Upper lobe of left lung (tissue), 6 donors: ENCODE data around the gene PEX11G. TPM values are rescaled to one million over a fixed set of nuclear protein-coding genes. Genes with fewer than 3 reads are reported as not detected.
"Not testable (repeated sequence)": the region's sequence is repeated elsewhere in the genome, so short reads cannot be mapped to it uniquely, and the experiment has no call there.

Source experiments
- ATAC-seq, 2 donors: fragments of 200-7000 bp; cut with Tn5 transposase; one replicate each; pipeline ENCODE4 v1.9.1; 2022; ENCODE audit warnings: mild to moderate bottlenecking in 2 of 2, moderate library complexity in 2 of 2; ENCODE audit not compliant: low FRiP score in 2 of 2
- DNase-seq, 2 donors: peaks; one replicate each; pipeline ENCODE4 v3.0.0-alpha.2; 2019 to 2020
- H3K27ac ChIP-seq, 4 donors: fragments of 200-600 bp; sonication (generic); one replicate each; pipeline ENCODE4 v1.5.1; 2016 to 2019
- H3K27me3 ChIP-seq, 4 donors: fragments of 200-600 bp; sonication (generic); one replicate each; pipeline ENCODE4 v1.5.1; 2017 to 2019
- H3K36me3 ChIP-seq, 4 donors: fragments of 200-600 bp; sonication (generic); one replicate each; pipeline ENCODE4 v1.5.1; 2016 to 2019
- H3K4me1 ChIP-seq, 4 donors: fragments of 200-600 bp; sonication (generic); one replicate each; pipeline ENCODE4 v1.5.1; 2018 to 2019
- H3K4me3 ChIP-seq, 4 donors: fragments of 200-600 bp; sonication (generic); one replicate each; pipeline ENCODE4 v1.5.1; 2017 to 2019; ENCODE audit warnings: mild to moderate bottlenecking in 2 of 4, moderate library complexity in 1 of 4
- H3K9me3 ChIP-seq, 4 donors: fragments of 200-600 bp; sonication (generic); one replicate each; pipeline ENCODE4 v1.5.1; 2018 to 2019
- CTCF ChIP-seq, 6 experiments: fragments of 450-650 bp in 4 of 6; fragments of 200-600 bp in 2 of 6; sonication (generic) in 2 of 6; IDR thresholded peaks; one replicate each; pipeline ENCODE4 v1.5.1; 2016 to 2019; ENCODE audit warnings: antibody characterized with exemption in 6 of 6
- EP300 ChIP-seq, 4 donors: sonication (generic); formaldehyde crosslinking; IDR thresholded peaks; one replicate each; pipeline ENCODE4 v1.5.1; 2017; ENCODE audit warnings: antibody characterized with exemption in 4 of 4, control low read depth in 2 of 4
- POLR2A ChIP-seq, 4 donors: fragments of 450-650 bp; IDR thresholded peaks; one replicate each; pipeline ENCODE4 v1.5.1; 2016 to 2017; ENCODE audit warnings: antibody characterized with exemption in 4 of 4, mild to moderate bottlenecking in 2 of 4
- POLR2AphosphoS5 ChIP-seq, 2 donors: sonication (generic); formaldehyde crosslinking; IDR thresholded peaks; one replicate each; pipeline ENCODE4 v1.5.1; 2017; ENCODE audit warnings: antibody characterized with exemption in 2 of 2
- WGBS, 2 donors: methylation state at CpG; one replicate each; pipeline ENCODE4 v1.1.5; 2017 to 2018; 5-methylcytosine and 5-hydroxymethylcytosine counted together
- total RNA-seq, 6 donors: library from RNA; depleted of rRNA in 4 of 6; stranded (reverse); fragments of >200 nt in 4 of 6; gene quantifications; one replicate each; pipeline versions ENCODE4 v1.1.0 to v1.2.1, GENCODE V29; 2016 to 2021
- donor health status: DM: no; HTN: no; CAD: no; lungs with moderate emphysema.
- donor health status: DM: no; HTN: yes; CAD: no; lungs with severe emphysema.

The PEX11G gene
- total RNA-seq, 6 donors from 2014 or later = 2.3 to 9.1 (median 5.4) TPM

- WGBS, 2 donors = 86 to 96% methylated on average over 3 of the region's 3 CpGs
- H3K4me3 ChIP-seq = no peak overlapping the region
- H3K27ac ChIP-seq = no peak overlapping the region
- no peak for DNase-seq
- peaks cover 0 to 15% (median 10%) of the 10 kb centered on the region in 4 donors for H3K36me3 ChIP-seq
- H3K9me3 ChIP-seq = no peaks in the 10 kb centered on the region
- ATAC-seq = no peak
- H3K27me3 ChIP-seq = no peaks in the 10 kb centered on the region
- no peak for TF ChIP-seq CTCF (IDR thresholded peaks at IDR 0.05)
- TF ChIP-seq EP300 (IDR thresholded peaks at IDR 0.05) = no peak
- no peaks in the 10 kb centered on the region for H3K4me1 ChIP-seq
Measured at GRCh38 chr19:7435586-7435985, 53.2 kb downstream of the PEX11G start.

GRCh38 chr19:7434391-7434790, 54.4 kb downstream of the PEX11G start:
- no peaks in the 10 kb centered on the region for H3K9me3 ChIP-seq
- TF ChIP-seq EP300 (IDR thresholded peaks at IDR 0.05) = no peak
- no peak for TF ChIP-seq POLR2AphosphoS5 (IDR thresholded peaks at IDR 0.05)
- TF ChIP-seq CTCF (IDR thresholded peaks at IDR 0.05) = no peak
- TF ChIP-seq POLR2A (IDR thresholded peaks at IDR 0.05) = no peak
- no peaks in the 10 kb centered on the region for H3K27me3 ChIP-seq
- WGBS, 2 donors = 95 to 98% methylated on average over 9 to 10 of the region's 10 CpGs
- H3K27ac ChIP-seq = no peak overlapping the region
- peaks cover 0 to 5% (median 2%) of the 10 kb centered on the region in 4 donors for H3K36me3 ChIP-seq
- no peaks in the 10 kb centered on the region for H3K4me1 ChIP-seq
- DNase-seq = no peak
- ATAC-seq = no peak
- no peak overlapping the region for H3K4me3 ChIP-seq

GRCh38 chr19:7433456-7433855, 55.4 kb downstream of the PEX11G start:
- not testable (repeated sequence) for DNase-seq, H3K9me3 ChIP-seq, H3K36me3 ChIP-seq, H3K4me1 ChIP-seq, ATAC-seq, H3K27ac ChIP-seq, H3K27me3 ChIP-seq, H3K4me3 ChIP-seq
- WGBS, 2 donors = 88 to 94% methylated on average over 7 of the region's 7 CpGs

GRCh38 chr19:7429638-7430282, 59.1 kb downstream of the PEX11G start:
- H3K27ac ChIP-seq = no peak overlapping the region
- TF ChIP-seq POLR2AphosphoS5 (IDR thresholded peaks at IDR 0.05) = no peak
- TF ChIP-seq EP300 (IDR thresholded peaks at IDR 0.05) = no peak
- TF ChIP-seq CTCF (IDR thresholded peaks at IDR 0.05) = no peak
- no peak for TF ChIP-seq POLR2A (IDR thresholded peaks at IDR 0.05)
- H3K4me1 ChIP-seq = peaks cover 0 to 7% (median 3%) of the 10 kb centered on the region in 4 donors
- 76 to 81% methylated on average over 8 of the region's 8 CpGs for WGBS, 2 donors
- no peaks in the 10 kb centered on the region for H3K9me3 ChIP-seq
- H3K27me3 ChIP-seq = no peaks in the 10 kb centered on the region
- no peak overlapping the region for H3K4me3 ChIP-seq
- ATAC-seq (no peak), DNase-seq (no peak)
- peaks cover 0 to 6% (median 0%) of the 10 kb centered on the region in 4 donors for H3K36me3 ChIP-seq

- DNase-seq (no peak), ATAC-seq (no peak)
- no peaks in the 10 kb centered on the region for H3K27me3 ChIP-seq
- peak overlapping the region in 1 of 4 donors; percentile 1 for H3K27ac ChIP-seq
- TF ChIP-seq CTCF (IDR thresholded peaks at IDR 0.05) (no peak), POLR2A (IDR thresholded peaks at IDR 0.05) (no peak), EP300 (IDR thresholded peaks at IDR 0.05) (no peak), POLR2AphosphoS5 (IDR thresholded peaks at IDR 0.05) (no peak)
- peaks cover 0 to 6% (median 0%) of the 10 kb centered on the region in 4 donors for H3K36me3 ChIP-seq
- 92 to 97% methylated on average over 18 to 19 of the region's 20 CpGs for WGBS, 2 donors
- no peaks in the 10 kb centered on the region for H3K9me3 ChIP-seq
- no peak overlapping the region for H3K4me3 ChIP-seq
- peaks cover 0 to 7% (median 3%) of the 10 kb centered on the region in 4 donors for H3K4me1 ChIP-seq
Measured at GRCh38 chr19:7428651-7429113, 60.2 kb downstream of the PEX11G start.
